ENCODE results near the gene DCLK1.

DNA sequence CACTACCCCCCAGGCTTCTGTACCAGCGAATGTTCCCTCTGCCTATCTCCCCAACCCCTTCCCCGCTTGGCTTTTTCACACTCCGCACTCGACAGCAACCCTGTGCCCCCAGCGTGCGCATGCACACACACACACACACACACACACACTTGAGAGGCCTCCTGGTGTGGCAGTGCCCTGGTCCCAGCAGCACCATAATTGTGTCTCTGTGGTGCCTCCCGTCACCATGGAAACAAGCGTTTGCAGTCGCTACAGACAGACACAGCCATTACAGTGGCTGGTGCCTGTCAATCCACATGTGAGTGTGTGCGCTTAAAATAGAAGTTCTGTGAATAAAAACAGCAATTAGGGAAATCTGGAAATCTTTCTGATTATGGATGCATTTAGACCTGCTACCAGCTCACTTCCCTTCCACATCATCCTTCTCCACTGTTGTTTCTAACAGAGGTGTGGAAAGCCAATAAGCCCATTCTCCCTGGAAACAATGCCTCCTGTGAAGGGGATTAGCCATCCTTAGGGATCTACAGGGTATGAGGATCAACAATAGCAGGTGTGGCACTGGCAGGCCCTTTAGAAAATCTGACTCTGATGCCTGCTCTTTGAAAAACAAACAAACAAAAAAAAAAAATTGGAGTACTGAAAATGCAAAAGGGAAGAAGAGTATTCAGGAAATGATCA lies 146.3 kb downstream of the DCLK1 start:
- TF ChIP-seq, protein P1, sequence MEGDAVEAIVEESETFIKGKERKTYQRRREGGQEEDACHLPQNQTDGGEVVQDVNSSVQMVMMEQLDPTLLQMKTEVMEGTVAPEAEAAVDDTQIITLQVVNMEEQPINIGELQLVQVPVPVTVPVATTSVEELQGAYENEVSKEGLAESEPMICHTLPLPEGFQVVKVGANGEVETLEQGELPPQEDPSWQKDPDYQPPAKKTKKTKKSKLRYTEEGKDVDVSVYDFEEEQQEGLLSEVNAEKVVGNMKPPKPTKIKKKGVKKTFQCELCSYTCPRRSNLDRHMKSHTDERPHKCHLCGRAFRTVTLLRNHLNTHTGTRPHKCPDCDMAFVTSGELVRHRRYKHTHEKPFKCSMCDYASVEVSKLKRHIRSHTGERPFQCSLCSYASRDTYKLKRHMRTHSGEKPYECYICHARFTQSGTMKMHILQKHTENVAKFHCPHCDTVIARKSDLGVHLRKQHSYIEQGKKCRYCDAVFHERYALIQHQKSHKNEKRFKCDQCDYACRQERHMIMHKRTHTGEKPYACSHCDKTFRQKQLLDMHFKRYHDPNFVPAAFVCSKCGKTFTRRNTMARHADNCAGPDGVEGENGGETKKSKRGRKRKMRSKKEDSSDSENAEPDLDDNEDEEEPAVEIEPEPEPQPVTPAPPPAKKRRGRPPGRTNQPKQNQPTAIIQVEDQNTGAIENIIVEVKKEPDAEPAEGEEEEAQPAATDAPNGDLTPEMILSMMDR (conservative IDR thresholded peaks at IDR 0.05), result no peak
- no peak for TF ChIP-seq EZH2 (IDR thresholded peaks at IDR 0.05; ENCODE audit: low read depth)
